Liver (tissue), 3 donors: Measurements from ENCODE around the gene TSEN2.

Experiments
- EGR1 ChIP-seq, 2 donors: IDR thresholded peaks; 2 replicates each; pipeline ENCODE4 v1.6.1; 2016 to 2018; ENCODE audit warnings: antibody characterized with exemption in 2 of 2, low read depth in 2 of 2
- FOXA1 ChIP-seq: IDR thresholded peaks from 2 replicates; pipeline ENCODE4 v1.6.1; 2016; ENCODE audit warnings: antibody characterized with exemption
- JUND ChIP-seq, 2 donors: IDR thresholded peaks; 2 replicates each; pipeline ENCODE4 v1.6.1; 2016; ENCODE audit warnings: antibody characterized with exemption in 2 of 2
- RAD21 ChIP-seq, 2 donors: IDR thresholded peaks; 2 replicates each; pipeline ENCODE4 v1.6.1; 2016; ENCODE audit warnings: antibody characterized with exemption in 2 of 2, mild to moderate bottlenecking in 2 of 2
- RXRA ChIP-seq, 2 donors: IDR thresholded peaks; 2 replicates each; pipeline ENCODE4 v1.6.1; 2017 to 2018; ENCODE audit warnings: antibody characterized with exemption in 2 of 2, mild to moderate bottlenecking in 1 of 2
- SP1 ChIP-seq: IDR thresholded peaks from 2 replicates; pipeline ENCODE4 v1.6.1; 2018; ENCODE audit warnings: antibody characterized with exemption, mild to moderate bottlenecking
- TAF1 ChIP-seq: conservative IDR thresholded peaks from 2 replicates; pipeline ENCODE4 v1.6.1; 2016; ENCODE audit warnings: antibody characterized with exemption, mild to moderate bottlenecking
- YY1 ChIP-seq: IDR thresholded peaks from 2 replicates; pipeline ENCODE4 v1.6.1; 2016; ENCODE audit warnings: antibody characterized with exemption, mild to moderate bottlenecking
- TF ChIP-seq, protein P1 (sequence below): fragments of 150-350 bp; IDR thresholded peaks from 2 replicates; pipeline ENCODE4 v1.5.1; 2017; ENCODE audit warnings: improper control_type of control experiment, low read depth, low read length; ENCODE audit not compliant: missing input control
- TF ChIP-seq, protein P2 (sequence below): IDR thresholded peaks from 2 replicates; pipeline ENCODE4 v1.6.1; 2016; ENCODE audit warnings: antibody characterized with exemption
- TF ChIP-seq, protein P3 (sequence below): IDR thresholded peaks from 2 replicates; pipeline ENCODE4 v1.6.1; 2016; ENCODE audit warnings: antibody characterized with exemption, mild to moderate bottlenecking
- donor health status: healthy.
- donor health status: healthy.

DNA sequence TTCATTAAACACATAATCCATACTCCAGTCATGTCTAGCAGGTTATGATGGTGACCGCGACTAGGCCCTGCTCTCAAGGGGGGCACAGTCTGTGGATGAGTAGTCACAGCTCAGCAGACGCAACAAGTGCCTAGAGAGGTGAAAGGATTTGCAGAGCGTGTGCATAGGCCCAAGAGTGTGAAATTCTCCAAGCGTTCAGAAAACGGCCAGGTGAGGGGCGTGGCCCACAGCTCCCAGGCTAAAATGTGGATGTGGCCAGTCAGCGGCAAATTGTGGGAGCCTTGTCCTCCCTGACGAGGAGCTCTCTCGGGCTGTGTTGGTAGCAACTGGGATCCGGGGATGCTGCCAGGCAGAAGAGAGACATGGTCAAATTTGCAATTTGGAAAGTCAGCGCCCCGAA is 46.4 kb upstream of the TSEN2 start:
- TF ChIP-seq SP1, result no peak
- TF ChIP-seq, protein P1, sequence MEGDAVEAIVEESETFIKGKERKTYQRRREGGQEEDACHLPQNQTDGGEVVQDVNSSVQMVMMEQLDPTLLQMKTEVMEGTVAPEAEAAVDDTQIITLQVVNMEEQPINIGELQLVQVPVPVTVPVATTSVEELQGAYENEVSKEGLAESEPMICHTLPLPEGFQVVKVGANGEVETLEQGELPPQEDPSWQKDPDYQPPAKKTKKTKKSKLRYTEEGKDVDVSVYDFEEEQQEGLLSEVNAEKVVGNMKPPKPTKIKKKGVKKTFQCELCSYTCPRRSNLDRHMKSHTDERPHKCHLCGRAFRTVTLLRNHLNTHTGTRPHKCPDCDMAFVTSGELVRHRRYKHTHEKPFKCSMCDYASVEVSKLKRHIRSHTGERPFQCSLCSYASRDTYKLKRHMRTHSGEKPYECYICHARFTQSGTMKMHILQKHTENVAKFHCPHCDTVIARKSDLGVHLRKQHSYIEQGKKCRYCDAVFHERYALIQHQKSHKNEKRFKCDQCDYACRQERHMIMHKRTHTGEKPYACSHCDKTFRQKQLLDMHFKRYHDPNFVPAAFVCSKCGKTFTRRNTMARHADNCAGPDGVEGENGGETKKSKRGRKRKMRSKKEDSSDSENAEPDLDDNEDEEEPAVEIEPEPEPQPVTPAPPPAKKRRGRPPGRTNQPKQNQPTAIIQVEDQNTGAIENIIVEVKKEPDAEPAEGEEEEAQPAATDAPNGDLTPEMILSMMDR, result no peak
- no peak for TF ChIP-seq FOXA1
- TF ChIP-seq, protein P2, sequence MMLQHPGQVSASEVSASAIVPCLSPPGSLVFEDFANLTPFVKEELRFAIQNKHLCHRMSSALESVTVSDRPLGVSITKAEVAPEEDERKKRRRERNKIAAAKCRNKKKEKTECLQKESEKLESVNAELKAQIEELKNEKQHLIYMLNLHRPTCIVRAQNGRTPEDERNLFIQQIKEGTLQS, result no peak
- TF ChIP-seq TAF1, result no peak
- TF ChIP-seq, protein P3, sequence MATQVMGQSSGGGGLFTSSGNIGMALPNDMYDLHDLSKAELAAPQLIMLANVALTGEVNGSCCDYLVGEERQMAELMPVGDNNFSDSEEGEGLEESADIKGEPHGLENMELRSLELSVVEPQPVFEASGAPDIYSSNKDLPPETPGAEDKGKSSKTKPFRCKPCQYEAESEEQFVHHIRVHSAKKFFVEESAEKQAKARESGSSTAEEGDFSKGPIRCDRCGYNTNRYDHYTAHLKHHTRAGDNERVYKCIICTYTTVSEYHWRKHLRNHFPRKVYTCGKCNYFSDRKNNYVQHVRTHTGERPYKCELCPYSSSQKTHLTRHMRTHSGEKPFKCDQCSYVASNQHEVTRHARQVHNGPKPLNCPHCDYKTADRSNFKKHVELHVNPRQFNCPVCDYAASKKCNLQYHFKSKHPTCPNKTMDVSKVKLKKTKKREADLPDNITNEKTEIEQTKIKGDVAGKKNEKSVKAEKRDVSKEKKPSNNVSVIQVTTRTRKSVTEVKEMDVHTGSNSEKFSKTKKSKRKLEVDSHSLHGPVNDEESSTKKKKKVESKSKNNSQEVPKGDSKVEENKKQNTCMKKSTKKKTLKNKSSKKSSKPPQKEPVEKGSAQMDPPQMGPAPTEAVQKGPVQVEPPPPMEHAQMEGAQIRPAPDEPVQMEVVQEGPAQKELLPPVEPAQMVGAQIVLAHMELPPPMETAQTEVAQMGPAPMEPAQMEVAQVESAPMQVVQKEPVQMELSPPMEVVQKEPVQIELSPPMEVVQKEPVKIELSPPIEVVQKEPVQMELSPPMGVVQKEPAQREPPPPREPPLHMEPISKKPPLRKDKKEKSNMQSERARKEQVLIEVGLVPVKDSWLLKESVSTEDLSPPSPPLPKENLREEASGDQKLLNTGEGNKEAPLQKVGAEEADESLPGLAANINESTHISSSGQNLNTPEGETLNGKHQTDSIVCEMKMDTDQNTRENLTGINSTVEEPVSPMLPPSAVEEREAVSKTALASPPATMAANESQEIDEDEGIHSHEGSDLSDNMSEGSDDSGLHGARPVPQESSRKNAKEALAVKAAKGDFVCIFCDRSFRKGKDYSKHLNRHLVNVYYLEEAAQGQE, result no peak
- TF ChIP-seq RXRA (IDR thresholded peaks at IDR 0.05), result no peak
- TF ChIP-seq RAD21 (IDR thresholded peaks at IDR 0.05), result no peak
- no peak for TF ChIP-seq JUND (IDR thresholded peaks at IDR 0.05)
- TF ChIP-seq YY1, result no peak
- no peak for TF ChIP-seq EGR1 (IDR thresholded peaks at IDR 0.05; ENCODE audit: low read depth in 2 of 2)
